ENCODE data around the gene COX6B2. TPM values are rescaled to one million over a fixed set of nuclear protein-coding genes. Genes with fewer than 3 reads are reported as not detected.

The COX6B2 gene
- total RNA-seq, 4 donors from 2014 or later = not detected

GRCh38 chr19:55341595-55342531 lies 12.7 kb downstream of the COX6B2 start:
- ATAC-seq (no peak), DNase-seq (no peak)
- intact Hi-C loops (cut with DNase I; ENCODE audit: low total_unique reads) (no loop called here), in situ Hi-C loops (cut with MboI; ENCODE audit: low sequenced_read_pairs in 4 of 4) (no loop called here)
- peaks cover 0 to 18% of the 10 kb centered on the region in 2 donors for H3K36me3 ChIP-seq
- H3K4me3 ChIP-seq = peak overlapping the region in 1 of 4 donors; percentile 75
- peaks cover 12 to 22% of the 10 kb centered on the region in 2 donors for H3K4me1 ChIP-seq
- H3K27ac ChIP-seq = no peak overlapping the region
- TF ChIP-seq POLR2A (IDR thresholded peaks at IDR 0.05) = no peak
- no peak for TF ChIP-seq CTCF (IDR thresholded peaks at IDR 0.05 in 4 of 5, conservative IDR thresholded peaks at IDR 0.05 in 1 of 5)
- H3K9me3 ChIP-seq = no peaks in the 10 kb centered on the region
- no peaks in the 10 kb centered on the region for H3K27me3 ChIP-seq

- H3K9me3 ChIP-seq = no peaks in the 10 kb centered on the region
- peak overlapping the region in 1 of 4 donors; percentile 95 for H3K27ac ChIP-seq
- intact Hi-C loops (cut with DNase I; ENCODE audit: low total_unique reads) (no loop called here), in situ Hi-C loops (cut with MboI; ENCODE audit: low sequenced_read_pairs in 4 of 4) (no loop called here)
- DNase-seq = peak in 1 of 2 donors; percentile 47
- no peak for ATAC-seq
- H3K4me1 ChIP-seq = peaks cover 12 to 22% of the 10 kb centered on the region in 2 donors
- TF ChIP-seq CTCF (IDR thresholded peaks at IDR 0.05 in 4 of 5, conservative IDR thresholded peaks at IDR 0.05 in 1 of 5) (no peak), POLR2A (IDR thresholded peaks at IDR 0.05) (no peak)
- peak overlapping the region; percentile 65 to 75 (median 74) for H3K4me3 ChIP-seq
- H3K27me3 ChIP-seq = no peaks in the 10 kb centered on the region
- peaks cover 0 to 18% of the 10 kb centered on the region in 2 donors for H3K36me3 ChIP-seq
Measured at GRCh38 chr19:55341171-55341588, 13.3 kb downstream of the COX6B2 start.

- peak overlapping the region; percentile 65 to 75 (median 74) for H3K4me3 ChIP-seq
- H3K4me1 ChIP-seq = peaks cover 12 to 22% of the 10 kb centered on the region in 2 donors
- H3K27ac ChIP-seq = peak overlapping the region in 1 of 4 donors; percentile 95
- TF ChIP-seq CTCF (IDR thresholded peaks at IDR 0.05 in 4 of 5, conservative IDR thresholded peaks at IDR 0.05 in 1 of 5) (no peak), POLR2A (IDR thresholded peaks at IDR 0.05) (no peak)
- in situ Hi-C loops (cut with MboI; ENCODE audit: low sequenced_read_pairs in 4 of 4) = no loop called here
- H3K36me3 ChIP-seq = peaks cover 0 to 18% of the 10 kb centered on the region in 2 donors
- intact Hi-C loops (cut with DNase I; ENCODE audit: low total_unique reads) = no loop called here
- no peak for DNase-seq
- H3K27me3 ChIP-seq = peaks cover 0 to 1% (median 0%) of the 10 kb centered on the region in 3 donors
- no peaks in the 10 kb centered on the region for H3K9me3 ChIP-seq
- no peak for ATAC-seq
Measured at GRCh38 chr19:55340784-55341147, 13.8 kb downstream of the COX6B2 start.

GRCh38 chr19:55339889-55340783 lies 14.4 kb downstream of the COX6B2 start:
- DNase-seq (no peak), ATAC-seq (no peak)
- H3K36me3 ChIP-seq = peaks cover 0 to 18% of the 10 kb centered on the region in 2 donors
- in situ Hi-C loops (cut with MboI; ENCODE audit: low sequenced_read_pairs in 4 of 4) (no loop called here), intact Hi-C loops (cut with DNase I; ENCODE audit: low total_unique reads) (loop anchor here (1.0 to 2.0 kb wide), 7 partner anchors 39 to 891 kb away; partner anchors contain the start of genes ISOC2, LENG8, PPP6R1 and RPL28)
- peak overlapping the region; percentile 83 to 95 (median 88) for H3K27ac ChIP-seq
- peaks cover 12 to 22% of the 10 kb centered on the region in 2 donors for H3K4me1 ChIP-seq
- no peaks in the 10 kb centered on the region for H3K9me3 ChIP-seq
- peaks cover 0 to 7% (median 0%) of the 10 kb centered on the region in 3 donors for H3K27me3 ChIP-seq
- no peak for TF ChIP-seq CTCF (IDR thresholded peaks at IDR 0.05 in 4 of 5, conservative IDR thresholded peaks at IDR 0.05 in 1 of 5)
- peak in 1 of 2 donors; percentile 79 for TF ChIP-seq POLR2A (IDR thresholded peaks at IDR 0.05)
- peak overlapping the region; percentile 65 to 75 (median 74) for H3K4me3 ChIP-seq

Data from gastrocnemius medialis (tissue), 4 donors.